Urothelium cell line (cell line): Measurements from ENCODE around the gene POLR2J.
A peak's percentile ranks its signal among the peaks of the same experiment; 100 is the strongest.
"Not testable (repeated sequence)": the region's sequence is repeated elsewhere in the genome, so short reads cannot be mapped to it uniquely, and the experiment has no call there.

Experiments used
- DNase-seq: peaks from one replicate; pipeline ENCODE4 v3.0.0; 2011; ENCODE audit warnings: low spot score, mixed read lengths
- FAIRE-seq: peaks from 2 replicates; lab custom pipeline; 2011; peaks lifted over from hg19 to GRCh38; lab: Jason Lieb, UNC

POLR2J gene

DNA sequence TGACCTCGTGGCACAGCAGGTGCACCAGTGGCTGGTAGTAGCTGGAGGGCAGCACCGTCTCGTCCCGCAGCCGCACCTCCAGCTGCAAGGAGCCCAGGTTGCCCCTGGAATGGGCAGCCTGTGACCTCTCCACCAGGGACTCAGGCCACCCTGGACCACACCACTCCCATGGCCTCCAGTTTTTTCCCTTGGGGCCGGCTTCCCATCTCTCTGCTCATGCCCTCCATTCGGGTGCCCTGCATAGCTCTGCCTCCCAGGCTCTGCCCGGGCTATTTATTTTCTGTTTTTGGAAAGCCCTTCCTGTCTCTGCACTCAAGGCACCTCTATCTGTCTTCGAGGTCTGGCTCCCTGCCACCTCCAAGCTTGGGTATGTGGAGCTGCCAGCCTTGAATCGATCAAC, 18.1 kb upstream of the POLR2J start:
- DNase-seq, FAIRE-seq: not testable (repeated sequence)

DNA sequence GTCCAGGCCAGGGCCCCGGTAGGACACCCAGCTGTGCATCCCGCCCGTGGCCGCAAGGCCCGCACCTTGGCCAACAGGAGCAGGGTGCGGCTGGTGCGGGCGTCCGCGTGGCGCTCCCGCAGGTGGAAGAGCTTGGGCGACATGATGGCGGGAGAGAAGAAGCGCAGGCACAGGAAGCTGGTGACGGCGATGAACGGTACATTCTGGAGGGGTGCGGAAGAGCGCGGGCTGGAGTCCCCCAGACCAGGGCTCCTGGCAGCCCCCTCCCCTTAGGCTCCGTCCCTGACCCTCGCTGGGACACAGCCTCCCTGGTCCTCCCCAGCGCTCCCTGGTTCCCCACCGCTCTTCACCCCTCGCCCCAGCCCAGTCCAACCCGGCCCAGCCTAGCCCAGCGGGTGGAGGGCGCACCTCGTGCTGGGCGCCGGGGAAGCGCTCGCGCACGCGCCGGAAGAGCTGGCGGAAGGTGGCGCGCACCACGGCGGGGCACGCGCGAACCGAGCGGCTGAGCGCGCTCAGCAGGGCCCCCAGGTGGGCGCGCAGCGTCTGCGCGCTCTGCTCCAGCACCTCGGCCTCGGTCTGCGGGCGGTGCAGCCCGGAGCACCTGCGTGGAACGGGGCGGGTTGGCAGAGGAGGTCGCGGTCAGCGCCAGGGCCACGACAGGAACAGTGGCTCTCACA, 15.9 kb upstream of the POLR2J start:
- not testable (repeated sequence) for FAIRE-seq, DNase-seq

DNA sequence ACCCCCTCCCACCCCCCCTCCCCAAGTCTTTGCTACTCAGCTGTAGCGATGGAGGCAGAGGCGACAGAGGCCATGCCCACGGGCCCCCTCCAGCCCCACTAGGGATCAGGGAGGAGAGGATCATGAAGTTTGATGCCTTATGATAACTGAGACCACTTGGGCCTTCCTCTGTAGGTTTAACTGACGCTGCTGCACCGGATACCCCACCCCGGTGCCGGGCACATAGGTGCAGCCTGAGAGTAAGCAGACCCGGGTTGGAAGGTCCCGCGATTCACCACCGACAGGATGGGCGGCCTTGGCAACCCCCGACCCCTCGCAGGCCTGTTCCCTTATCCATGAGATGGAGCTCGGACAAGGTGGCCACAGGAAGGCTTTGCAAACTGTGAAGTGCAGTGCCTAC, 15.3 kb upstream of the POLR2J start:
- not testable (repeated sequence) for DNase-seq, FAIRE-seq

DNA sequence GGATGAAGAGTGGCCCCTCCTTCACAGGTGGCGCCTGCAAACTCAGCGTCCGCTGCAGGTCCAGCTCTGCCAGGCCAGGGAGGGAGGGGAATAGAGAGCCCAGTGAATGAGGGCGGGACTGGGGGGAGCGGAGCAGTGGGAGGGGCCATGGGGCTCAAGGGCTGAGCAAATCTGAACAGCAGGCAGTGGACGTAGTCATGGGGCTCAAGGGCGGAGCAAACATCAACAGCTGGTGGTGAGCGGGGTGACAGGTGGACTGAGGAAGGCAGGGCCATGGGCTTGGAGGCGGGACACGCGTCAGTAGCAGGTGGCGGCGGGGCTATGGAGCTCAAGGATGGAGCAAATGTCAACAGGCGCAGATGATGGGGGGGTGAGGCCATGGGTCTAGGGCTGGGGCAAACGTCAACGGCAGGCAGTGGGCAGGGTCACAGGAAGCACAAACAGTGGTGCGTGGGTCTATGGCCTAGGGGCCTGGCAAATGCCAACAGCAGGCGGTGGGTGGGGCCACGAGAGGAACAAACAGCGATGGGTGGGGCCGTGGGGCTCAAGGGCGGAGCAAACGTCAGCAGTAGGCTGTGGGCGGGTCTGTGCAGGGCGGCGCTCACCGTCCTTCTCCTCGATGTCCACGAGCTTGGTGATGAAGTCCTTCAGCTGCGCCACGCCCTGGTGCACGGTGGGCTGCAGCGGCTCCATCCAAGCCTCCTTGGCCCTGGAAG, 14.7 kb upstream of the POLR2J start:
- DNase-seq, FAIRE-seq: not testable (repeated sequence)

DNA sequence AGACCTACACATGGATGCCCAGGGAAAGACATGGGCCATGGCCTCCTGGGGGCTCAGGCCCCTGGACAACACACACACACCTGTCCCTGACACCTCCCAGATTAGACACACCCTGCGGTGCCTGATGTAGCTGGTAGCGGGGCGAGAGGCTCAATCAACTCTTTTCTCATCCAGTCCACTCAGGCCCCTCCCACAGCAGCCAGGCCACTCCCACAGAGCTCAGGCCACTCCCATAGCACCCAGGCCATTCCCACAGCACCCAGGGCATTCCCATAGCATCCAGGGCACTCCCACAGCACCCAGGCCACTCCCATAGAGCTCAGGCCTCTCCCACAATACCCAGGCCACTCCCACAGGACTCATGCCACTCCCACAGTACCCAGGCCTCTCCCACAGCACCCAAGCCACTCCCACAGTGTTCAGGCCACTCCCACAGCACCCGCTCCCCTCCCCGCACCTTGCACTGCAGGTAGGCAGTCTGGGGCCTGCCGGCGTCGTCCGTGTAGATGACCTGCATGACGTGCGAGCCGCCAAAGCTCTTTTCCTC, 11.9 kb upstream of the POLR2J start:
- FAIRE-seq: not testable (repeated sequence)

DNA sequence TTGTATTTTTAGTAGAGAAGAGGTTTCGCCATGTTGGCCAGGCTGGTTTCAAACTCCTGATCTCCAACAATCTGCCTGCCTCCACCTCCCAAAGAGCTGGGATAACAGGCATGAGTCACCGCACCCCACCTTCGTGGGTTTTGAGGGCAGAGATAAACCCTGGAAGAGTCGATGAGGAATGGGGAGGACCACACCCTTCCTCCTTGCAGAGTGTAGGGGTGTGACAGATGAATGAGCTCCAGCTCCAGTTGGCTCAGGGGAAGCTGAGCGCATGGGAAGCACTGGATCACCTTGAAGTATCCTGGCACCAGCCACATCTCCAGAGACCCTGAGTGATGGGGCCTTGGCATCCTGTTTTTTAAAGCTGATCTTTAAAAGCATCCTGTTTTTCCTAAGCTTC, 5.6 kb upstream of the POLR2J start:
- DNase-seq, FAIRE-seq: not testable (repeated sequence)

More for the DNA sequence above, 11.9 kb upstream of the POLR2J start:
- DNase-seq: not testable (repeated sequence)

DNA sequence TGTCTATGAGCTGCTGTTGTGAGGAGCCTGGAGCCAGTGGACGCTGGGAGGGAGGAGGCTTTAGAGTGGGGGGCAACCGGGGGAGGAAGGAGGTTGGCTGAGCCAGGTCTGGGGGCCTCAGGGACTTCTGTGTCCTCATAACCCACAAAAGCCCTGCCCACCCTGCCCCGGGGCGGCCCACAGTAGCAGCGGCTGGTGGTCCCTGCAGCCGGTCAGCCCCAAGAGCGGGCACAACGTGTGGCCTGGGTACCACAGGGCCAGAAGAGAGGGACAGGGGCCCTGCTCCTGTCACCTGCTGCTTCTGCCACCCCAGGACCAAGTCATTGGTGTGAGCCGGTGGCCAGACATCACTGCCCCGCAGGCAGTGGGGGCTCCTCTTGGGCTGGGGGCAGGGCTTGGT, 3.2 kb upstream of the POLR2J start:
- FAIRE-seq, DNase-seq: not testable (repeated sequence)

DNA sequence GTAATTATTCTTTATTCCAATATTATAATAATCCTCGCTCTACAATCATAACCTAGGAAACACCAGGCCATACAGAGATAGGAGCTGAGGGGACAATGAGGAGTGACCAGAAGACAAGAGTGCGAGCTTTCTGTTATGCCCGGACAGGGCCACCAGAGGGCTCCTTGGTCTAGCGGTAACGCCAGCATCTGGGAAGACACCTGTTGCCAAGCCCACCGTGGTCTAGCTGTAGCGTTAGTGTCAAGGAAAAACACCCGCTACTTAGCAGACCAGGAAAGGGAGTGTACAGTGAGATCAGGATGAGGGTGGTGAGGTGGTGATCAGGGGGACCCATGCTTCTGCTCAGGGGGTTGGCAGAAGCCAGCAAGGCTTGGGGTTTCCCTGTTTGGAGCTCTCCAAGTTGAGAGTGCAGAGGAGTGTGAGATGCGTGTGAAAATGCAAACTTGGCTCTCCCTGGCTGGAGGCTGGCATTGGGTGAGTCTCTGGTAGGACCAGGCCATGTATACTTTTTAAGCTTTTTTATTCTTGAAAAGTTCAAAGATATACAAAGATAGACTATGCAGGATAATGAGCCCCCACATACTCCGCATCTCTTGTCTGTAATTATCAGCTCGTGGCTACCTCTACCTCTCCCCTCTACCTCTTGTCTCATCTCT, 1.4 kb upstream of the POLR2J start:
- not testable (repeated sequence) for DNase-seq, FAIRE-seq

DNA sequence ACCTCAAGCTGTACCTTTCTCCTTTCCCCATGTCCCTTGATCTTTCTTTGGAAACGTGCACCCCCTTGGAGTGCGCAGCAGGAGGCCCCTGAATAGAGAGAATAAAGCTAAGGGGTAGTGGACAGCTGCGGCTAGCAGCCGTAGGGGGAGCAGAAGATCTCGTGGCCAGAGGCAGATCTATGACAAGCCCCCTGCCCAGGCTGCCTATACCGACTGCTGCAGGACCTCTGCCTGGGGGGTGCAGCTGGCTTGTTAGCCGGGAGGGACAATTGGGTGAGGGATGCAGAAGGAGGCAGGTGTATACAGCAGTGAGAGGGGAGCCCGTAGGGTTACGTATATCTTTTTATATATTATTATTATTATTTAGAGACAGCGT, 475 bp upstream of the POLR2J start:
- not testable (repeated sequence) for DNase-seq, FAIRE-seq

DNA sequence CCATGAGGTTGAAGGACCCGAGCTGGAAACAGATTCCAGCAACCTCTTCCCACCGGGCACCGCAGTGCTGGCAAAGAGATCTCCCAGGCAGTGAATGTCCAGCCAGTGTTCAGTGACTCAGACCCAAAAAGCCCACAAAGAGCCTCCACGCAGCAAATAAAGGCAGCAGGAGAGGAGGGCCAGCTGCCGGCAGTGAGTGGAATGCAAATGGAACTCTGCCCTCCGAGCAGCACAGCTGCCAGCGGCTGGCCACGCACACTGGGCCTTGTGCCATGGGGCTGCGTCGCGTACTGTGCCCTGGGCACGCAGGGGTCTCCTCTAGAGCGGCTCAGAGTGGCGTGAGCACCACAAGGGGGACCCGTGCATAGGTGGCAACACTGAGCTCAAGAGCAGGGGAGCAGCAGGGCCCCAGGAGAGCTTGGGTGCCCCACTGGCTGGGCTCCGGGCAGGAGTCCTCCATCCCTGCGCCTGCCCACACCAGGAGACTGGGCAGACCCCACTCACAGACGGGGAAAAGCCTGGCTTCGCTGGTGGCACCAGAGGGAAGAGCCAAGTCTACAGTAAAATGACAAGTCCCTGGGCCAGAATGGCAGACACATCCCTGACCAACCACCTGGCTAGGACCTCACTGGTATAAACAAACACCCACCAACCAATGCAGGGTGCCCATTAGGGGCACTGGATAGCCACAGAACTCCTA, 3.8 kb downstream of the POLR2J start:
- not testable (repeated sequence) for DNase-seq, FAIRE-seq

DNA sequence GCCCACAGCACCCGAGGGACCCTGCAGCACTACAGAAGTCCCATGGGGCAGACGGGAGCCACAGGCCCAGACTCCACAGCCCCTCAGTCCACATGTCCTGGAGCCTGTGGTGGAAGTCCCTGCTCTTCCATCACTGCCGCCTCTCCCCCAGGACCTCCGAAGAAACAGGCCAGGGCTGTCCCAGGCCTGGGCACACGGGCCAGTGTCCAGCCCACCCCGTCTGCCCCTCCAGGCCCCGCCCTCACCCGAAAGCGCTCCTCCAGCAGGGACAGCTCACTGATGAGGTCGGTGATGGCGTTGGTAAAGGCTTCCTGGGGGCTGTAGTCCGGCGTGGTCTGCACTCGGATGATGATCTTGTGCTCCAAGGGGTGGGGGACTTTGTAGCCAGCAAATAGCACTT, 4.6 kb downstream of the POLR2J start:
- DNase-seq, FAIRE-seq: not testable (repeated sequence)

DNA sequence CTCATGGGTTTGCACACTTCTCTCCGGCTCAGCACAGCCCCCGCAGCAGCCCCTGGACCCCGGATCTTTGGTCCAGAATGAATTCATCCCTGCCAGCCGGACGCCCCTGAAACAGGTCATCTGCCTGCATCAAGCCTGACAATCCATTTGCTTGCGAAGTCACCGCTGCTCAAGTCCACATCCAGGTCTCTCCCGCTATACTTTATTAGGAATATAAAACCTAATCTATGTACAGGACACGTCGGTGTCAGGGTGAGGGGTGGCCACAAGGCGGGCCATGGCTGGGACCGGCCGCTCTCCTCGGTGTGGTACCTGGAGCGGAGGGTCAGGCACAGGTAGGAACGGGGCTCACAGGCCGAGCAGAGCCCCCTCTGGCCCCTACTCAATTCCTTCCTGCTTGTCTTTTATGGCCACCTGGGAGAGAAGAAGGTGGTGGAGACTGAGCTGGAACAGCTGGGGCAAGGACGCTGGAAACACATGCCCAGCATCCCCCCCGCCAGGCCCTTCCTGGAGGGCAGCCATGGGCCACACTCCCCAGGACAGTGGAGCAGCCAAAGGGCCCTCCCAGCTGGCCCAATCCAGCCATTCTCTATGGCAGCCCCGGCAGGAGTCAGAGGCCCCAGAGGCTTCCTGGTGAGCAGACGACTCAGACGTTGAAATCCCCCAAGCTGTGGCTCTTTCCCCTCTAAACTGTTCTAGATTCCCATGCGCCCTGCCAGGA, 5.3 kb downstream of the POLR2J start:
- FAIRE-seq (no peak), DNase-seq (no peak)

DNA sequence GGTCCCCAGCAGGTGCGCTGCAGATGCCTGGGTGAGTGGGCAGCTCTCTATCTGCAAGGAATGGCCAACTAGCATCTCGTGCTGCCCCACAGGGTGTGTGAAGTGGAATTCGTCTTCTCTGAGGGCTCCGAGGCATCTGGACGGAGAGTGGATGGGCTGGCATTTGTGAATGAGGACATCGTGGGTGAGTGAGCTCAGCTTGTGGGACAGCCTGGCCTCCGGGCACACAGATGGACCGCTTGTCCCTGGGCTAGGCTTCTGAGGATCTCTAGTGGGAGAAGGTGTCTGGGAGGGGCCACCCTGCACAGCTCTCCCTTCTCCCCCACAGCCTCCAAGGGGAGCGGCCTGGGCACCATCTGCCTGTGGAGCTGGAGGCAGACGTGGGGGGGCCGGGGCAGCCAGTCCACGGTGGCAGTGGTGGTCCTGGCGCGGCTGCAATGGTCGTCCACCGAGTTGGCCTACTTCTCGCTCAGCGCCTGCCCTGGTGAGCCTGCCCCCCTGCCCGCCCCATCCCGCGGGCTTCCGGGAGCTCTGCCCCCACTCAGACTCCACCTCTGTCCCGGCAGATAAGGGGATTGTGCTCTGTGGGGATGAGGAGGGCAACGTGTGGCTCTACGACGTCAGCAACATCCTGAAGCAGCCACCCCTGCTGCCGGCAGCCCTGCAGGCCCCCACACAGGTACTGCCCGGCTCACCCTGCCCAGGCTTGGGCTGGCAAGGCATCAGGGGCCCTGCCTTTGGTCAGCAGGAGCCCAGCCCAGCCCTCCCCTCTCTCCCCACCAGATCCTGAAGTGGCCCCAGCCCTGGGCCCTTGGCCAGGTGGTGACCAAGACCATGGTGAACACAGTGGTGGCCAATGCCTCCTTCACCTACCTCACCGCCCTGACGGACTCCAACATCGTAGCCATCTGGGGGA, 6.3 kb downstream of the POLR2J start:
- DNase-seq (no peak), FAIRE-seq (no peak)

DNA sequence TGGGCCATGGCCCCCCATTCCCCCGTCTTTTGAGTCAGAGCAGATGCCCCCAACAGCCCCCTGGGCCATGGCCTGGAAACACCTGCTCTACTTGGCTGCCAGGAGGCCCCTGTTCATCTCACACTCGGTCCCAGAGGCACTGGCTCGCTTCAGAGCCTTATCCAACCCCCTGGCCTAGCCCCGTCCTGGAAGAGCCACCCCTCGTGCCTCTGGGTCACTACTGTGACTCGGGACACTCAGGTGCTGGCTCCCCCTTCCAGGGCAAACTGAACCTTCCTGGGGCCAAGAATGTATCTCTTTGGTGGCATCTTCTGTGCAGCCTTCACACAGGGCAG, 7.0 kb downstream of the POLR2J start:
- FAIRE-seq: no peak

DNA sequence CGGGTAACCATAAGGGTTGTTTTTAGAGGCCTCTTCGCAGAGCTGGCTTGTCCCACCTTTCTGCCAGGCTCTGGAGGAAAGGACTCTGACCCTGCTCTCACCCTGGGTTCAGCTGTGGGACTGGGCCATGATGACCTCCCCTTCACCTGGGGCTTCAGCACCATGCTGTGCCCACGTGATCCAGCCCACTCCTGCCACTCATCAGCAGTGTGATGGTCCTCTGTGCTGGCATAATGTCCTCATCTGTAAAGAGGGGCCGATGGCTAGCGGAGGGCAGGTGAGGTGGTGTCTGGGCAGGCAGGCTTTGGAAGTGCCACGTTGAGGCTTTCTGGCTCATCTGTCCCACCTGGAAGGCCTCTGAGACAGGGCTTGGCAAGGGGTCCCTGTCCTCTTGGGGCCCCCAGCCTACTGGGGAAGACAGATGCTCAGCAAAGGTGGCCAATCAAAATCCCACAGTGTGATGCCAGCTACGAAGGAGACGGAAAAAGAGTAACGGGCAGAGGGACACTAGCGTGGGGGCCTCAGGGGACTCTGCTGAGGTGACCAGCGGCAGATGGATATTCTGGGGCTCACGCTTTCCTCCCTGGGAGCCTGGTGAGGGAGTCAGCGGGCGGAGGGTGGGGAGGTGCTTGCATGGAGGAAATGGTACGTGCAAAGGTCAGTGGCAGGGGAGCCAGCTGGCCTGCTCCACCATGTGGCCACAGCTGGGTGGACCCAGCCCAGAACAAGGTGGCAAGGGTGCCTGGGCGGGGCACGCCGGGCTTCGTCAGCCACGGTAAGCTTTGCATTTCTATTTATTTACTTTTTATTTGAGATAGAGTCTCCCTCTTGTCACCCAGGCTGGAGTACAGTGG, 8.5 kb downstream of the POLR2J start:
- DNase-seq (no peak), FAIRE-seq (no peak)

More for the DNA sequence above, 7.0 kb downstream of the POLR2J start:
- no peak for DNase-seq

DNA sequence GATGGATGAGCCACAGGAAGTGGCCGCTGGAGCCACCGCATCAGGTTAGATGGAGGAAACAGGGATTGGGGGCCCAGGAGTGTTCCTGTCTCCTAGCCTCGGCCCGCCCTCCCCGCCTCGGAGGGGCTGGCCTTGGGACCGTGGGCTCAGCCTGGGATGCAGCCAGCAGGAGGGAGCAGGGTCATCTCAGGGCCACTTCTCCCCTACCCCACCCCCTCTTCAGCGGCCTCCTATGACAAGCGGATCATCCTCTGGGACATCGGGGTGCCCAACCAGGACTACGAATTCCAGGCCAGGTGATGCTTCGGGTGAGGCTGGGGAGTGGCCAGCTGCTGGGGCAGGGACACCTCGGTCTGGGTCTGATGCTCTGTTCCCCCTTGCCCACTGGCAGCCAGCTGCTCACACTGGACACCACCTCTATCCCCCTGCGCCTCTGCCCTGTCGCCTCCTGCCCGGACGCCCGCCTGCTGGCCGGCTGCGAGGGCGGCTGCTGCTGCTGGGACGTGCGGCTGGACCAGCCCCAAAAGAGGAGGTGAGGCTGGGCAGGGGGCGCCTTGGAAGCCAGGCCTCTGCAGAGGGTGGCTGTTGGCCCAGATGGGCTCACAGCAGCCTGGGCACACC, 9.3 kb downstream of the POLR2J start:
- DNase-seq: no peak
- peak; percentile 58 for FAIRE-seq

DNA sequence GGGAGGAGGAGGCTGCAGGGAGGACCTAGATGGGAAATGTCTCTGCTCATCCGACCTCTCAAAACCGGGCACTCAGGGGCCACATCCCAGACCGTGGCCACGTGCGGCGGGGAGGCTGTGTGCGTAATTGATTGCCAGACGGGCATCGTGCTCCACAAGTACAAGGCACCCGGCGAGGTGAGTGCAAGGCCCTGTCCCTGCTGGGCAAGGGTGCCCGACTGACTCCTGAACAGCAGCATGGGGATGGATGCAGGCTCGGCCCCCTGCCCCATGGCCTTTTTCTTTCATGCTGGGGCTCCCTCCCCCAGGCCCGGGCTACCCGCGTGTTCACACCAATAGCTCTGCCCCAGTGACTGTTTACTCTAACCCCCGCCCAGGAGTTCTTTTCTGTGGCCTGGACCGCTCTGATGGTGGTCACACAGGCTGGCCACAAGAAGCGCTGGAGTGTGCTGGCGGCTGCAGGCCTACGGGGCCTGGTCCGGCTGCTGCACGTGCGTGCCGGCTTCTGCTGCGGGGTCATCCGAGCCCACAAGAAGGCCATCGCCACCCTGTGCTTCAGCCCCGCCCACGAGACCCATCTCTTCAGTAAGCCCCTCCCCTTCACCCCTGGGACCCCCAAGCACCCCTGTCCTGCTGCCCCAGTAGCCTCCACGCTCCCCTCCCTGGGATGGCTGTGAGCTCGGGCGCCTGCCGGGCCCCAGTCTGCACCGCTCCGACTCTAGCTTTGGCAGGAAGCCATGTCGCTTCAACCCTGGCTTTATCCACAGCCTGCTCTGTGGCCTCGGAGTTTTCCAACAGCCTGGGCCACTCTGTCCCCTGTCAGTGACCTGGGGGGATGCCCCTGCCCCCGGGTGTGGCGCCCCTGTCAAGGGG, 10.0 kb downstream of the POLR2J start:
- FAIRE-seq (no peak), DNase-seq (no peak)
